Measurements from ENCODE around the gene MAGIX. TPM values are rescaled to one million over a fixed set of nuclear protein-coding genes. Genes with fewer than 3 reads are reported as not detected.
"Not testable (repeated sequence)": the region's sequence is repeated elsewhere in the genome, so short reads cannot be mapped to it uniquely, and the experiment has no call there.

MAGIX gene
- polyA plus RNA-seq, 4 donors, result 3.1 to 10.0 (median 6.4) TPM

GRCh38 chrX:49149291-49149690, 13.3 kb upstream of the MAGIX start:
- H3K27me3 ChIP-seq (ENCODE audit: control insufficient read depth in 3 of 3, insufficient read depth in 3 of 3, low read length in 3 of 3); H3K4me3 ChIP-seq (ENCODE audit: low read depth in 1 of 3, low read length in 3 of 3); H3K36me3 ChIP-seq (ENCODE audit: control insufficient read depth in 3 of 3, insufficient read depth in 2 of 3, low read depth in 1 of 3, low read length in 3 of 3); FAIRE-seq; H3K4me1 ChIP-seq (ENCODE audit: control insufficient read depth in 3 of 3, insufficient read depth in 2 of 3, low read depth in 1 of 3, low read length in 2 of 3); DNase-seq: not testable (repeated sequence)
- H3K27ac ChIP-seq (ENCODE audit: low read depth in 1 of 3, low read length in 2 of 3), result peak overlapping the region; percentile 67 to 79 (median 70)
- 93 to 96% (median 93%) methylated on average over 14 of the region's 14 CpGs for WGBS, 3 donors
- H3K9me3 ChIP-seq (ENCODE audit: control insufficient read depth in 2 of 2, insufficient read depth in 1 of 2, low read depth in 1 of 2, low read length in 1 of 2), result peaks cover 0 to 11% of the 10 kb centered on the region in 2 donors

DNA sequence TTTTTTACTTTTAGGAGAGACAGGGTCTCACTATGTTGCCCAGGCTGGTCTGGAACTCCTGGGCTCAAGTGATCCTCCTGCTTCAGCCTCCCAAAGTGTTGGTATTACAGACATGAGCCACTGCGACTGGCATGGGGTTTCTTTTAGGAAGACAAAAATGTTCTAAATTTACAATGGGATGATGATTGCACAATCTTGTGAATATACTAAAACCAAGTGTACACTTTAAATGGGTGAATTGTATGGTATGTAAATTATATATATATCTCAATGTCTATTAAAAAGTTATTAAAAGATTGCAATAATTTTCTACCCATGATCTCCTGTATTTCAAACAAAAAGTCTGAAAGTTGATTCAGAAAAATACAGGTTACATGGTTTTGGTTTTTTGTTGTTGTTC, 9.1 kb upstream of the MAGIX start:
- H3K36me3 ChIP-seq (ENCODE audit: control insufficient read depth in 3 of 3, insufficient read depth in 2 of 3, low read depth in 1 of 3, low read length in 3 of 3), result no peaks in the 10 kb centered on the region
- H3K4me1 ChIP-seq (ENCODE audit: control insufficient read depth in 3 of 3, insufficient read depth in 2 of 3, low read depth in 1 of 3, low read length in 2 of 3), result peaks cover 0 to 8% (median 0%) of the 10 kb centered on the region in 3 donors
- no peak overlapping the region for H3K27ac ChIP-seq (ENCODE audit: low read depth in 1 of 3, low read length in 2 of 3)
- FAIRE-seq, result no peak
- no peaks in the 10 kb centered on the region for H3K27me3 ChIP-seq (ENCODE audit: control insufficient read depth in 3 of 3, insufficient read depth in 3 of 3, low read length in 3 of 3)
- 83 to 100% (median 91%) methylated on average over 1 of the region's 1 CpG for WGBS, 3 donors
- DNase-seq, result no peak
- H3K4me3 ChIP-seq (ENCODE audit: low read depth in 1 of 3, low read length in 3 of 3), result no peak overlapping the region
- H3K9me3 ChIP-seq (ENCODE audit: control insufficient read depth in 2 of 2, insufficient read depth in 1 of 2, low read depth in 1 of 2, low read length in 1 of 2), result peaks cover 0 to 2% of the 10 kb centered on the region in 2 donors

- WGBS, 3 donors, result 4 to 33% (median 15%) methylated on average over 14 to 18 of the region's 18 CpGs
- Histone ChIP-seq H3K4me1 (ENCODE audit: control insufficient read depth in 3 of 3, insufficient read depth in 2 of 3, low read depth in 1 of 3, low read length in 2 of 3) (peaks cover 0 to 3% (median 0%) of the 10 kb centered on the region in 3 donors), H3K4me3 (ENCODE audit: low read depth in 1 of 3, low read length in 3 of 3) (peak overlapping the region; percentile 16 to 52 (median 17)), H3K36me3 (ENCODE audit: control insufficient read depth in 3 of 3, insufficient read depth in 2 of 3, low read depth in 1 of 3, low read length in 3 of 3) (no peaks in the 10 kb centered on the region), H3K27ac (ENCODE audit: low read depth in 1 of 3, low read length in 2 of 3) (peak overlapping the region in 2 of 3 donors; percentile 85 to 92), H3K9me3 (ENCODE audit: control insufficient read depth in 2 of 2, insufficient read depth in 1 of 2, low read depth in 1 of 2, low read length in 1 of 2) (no peaks in the 10 kb centered on the region), H3K27me3 (ENCODE audit: control insufficient read depth in 3 of 3, insufficient read depth in 3 of 3, low read length in 3 of 3) (no peaks in the 10 kb centered on the region)
- FAIRE-seq (no peak), DNase-seq (peak; percentile 52 to 82)
These were observed 7.2 kb upstream of the MAGIX start for GRCh38 chrX:49155243-49155899.

GRCh38 chrX:49155900-49156837, 6.4 kb upstream of the MAGIX start:
- peak; percentile 83 to 91 for DNase-seq
- Histone ChIP-seq H3K9me3 (ENCODE audit: control insufficient read depth in 2 of 2, insufficient read depth in 1 of 2, low read depth in 1 of 2, low read length in 1 of 2) (no peaks in the 10 kb centered on the region), H3K27ac (ENCODE audit: low read depth in 1 of 3, low read length in 2 of 3) (peak overlapping the region; percentile 75 to 92 (median 85)), H3K36me3 (ENCODE audit: control insufficient read depth in 3 of 3, insufficient read depth in 2 of 3, low read depth in 1 of 3, low read length in 3 of 3) (no peaks in the 10 kb centered on the region), H3K27me3 (ENCODE audit: control insufficient read depth in 3 of 3, insufficient read depth in 3 of 3, low read length in 3 of 3) (no peaks in the 10 kb centered on the region), H3K4me1 (ENCODE audit: control insufficient read depth in 3 of 3, insufficient read depth in 2 of 3, low read depth in 1 of 3, low read length in 2 of 3) (peaks cover 0 to 3% (median 0%) of the 10 kb centered on the region in 3 donors), H3K4me3 (ENCODE audit: low read depth in 1 of 3, low read length in 3 of 3) (peak overlapping the region in 2 of 3 donors; percentile 42 to 52)
- 1 to 43% (median 11%) methylated on average over 26 to 65 of the region's 65 CpGs for WGBS, 3 donors
- FAIRE-seq, result no peak

GRCh38 chrX:49157194-49157593, 5.4 kb upstream of the MAGIX start:
- H3K36me3 ChIP-seq (ENCODE audit: control insufficient read depth in 3 of 3, insufficient read depth in 2 of 3, low read depth in 1 of 3, low read length in 3 of 3), result no peaks in the 10 kb centered on the region
- H3K4me1 ChIP-seq (ENCODE audit: control insufficient read depth in 3 of 3, insufficient read depth in 2 of 3, low read depth in 1 of 3, low read length in 2 of 3), result peaks cover 0 to 3% (median 0%) of the 10 kb centered on the region in 3 donors
- FAIRE-seq (no peak), DNase-seq (no peak)
- H3K4me3 ChIP-seq (ENCODE audit: low read depth in 1 of 3, low read length in 3 of 3), result no peak overlapping the region
- H3K27ac ChIP-seq (ENCODE audit: low read depth in 1 of 3, low read length in 2 of 3), result no peak overlapping the region
- 81 to 83% (median 82%) methylated on average over 18 to 24 of the region's 25 CpGs for WGBS, 3 donors
- H3K9me3 ChIP-seq (ENCODE audit: control insufficient read depth in 2 of 2, insufficient read depth in 1 of 2, low read depth in 1 of 2, low read length in 1 of 2), result no peaks in the 10 kb centered on the region
- no peaks in the 10 kb centered on the region for H3K27me3 ChIP-seq (ENCODE audit: control insufficient read depth in 3 of 3, insufficient read depth in 3 of 3, low read length in 3 of 3)

DNA sequence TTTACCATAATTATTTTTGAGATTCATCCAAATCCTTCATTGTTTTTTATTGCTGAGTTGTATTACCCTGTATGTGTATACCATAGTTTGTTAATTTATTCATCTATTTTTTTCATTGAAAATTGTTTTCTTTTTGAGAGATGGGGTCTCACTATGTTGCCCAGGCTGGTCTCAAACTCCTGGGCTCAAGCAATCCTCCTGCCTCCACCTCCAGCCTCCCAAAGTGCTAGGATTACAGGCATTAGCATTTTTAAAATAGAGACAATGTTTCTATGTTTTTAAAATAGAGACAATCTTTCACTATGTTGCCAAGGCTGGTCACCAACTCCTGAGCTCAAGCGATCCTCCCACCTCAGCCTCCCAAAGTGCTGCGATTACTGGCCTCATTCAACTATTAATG, 1.6 kb upstream of the MAGIX start:
- WGBS, 3 donors, result 95 to 100% (median 96%) methylated on average over 2 of the region's 2 CpGs
- FAIRE-seq, result no peak

DNA sequence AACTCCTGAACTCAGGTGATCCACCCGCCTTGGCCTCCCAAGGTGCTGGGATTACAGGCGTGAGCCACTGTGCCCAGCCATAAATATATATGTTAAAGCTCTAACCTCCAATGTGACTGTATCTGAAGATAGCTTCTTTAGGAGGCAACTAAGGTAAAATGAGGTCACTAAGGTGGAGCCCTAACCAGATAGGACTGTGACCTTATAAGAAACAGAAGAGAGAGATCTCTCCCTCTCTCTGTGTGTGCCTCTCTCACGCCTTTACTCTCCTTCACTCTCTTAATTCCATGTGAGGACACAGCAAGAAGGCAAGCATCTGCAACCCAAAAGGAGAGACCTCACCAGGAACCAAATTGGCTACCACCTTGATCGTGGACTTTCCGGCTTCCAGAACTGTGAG, 926 bp upstream of the MAGIX start:
- Histone ChIP-seq H3K27me3 (ENCODE audit: control insufficient read depth in 3 of 3, insufficient read depth in 3 of 3, low read length in 3 of 3) (no peaks in the 10 kb centered on the region), H3K9me3 (ENCODE audit: control insufficient read depth in 2 of 2, insufficient read depth in 1 of 2, low read depth in 1 of 2, low read length in 1 of 2) (no peaks in the 10 kb centered on the region), H3K4me1 (ENCODE audit: control insufficient read depth in 3 of 3, insufficient read depth in 2 of 3, low read depth in 1 of 3, low read length in 2 of 3) (no peaks in the 10 kb centered on the region), H3K36me3 (ENCODE audit: control insufficient read depth in 3 of 3, insufficient read depth in 2 of 3, low read depth in 1 of 3, low read length in 3 of 3) (peaks cover 0 to 4% (median 0%) of the 10 kb centered on the region in 3 donors), H3K4me3 (ENCODE audit: low read depth in 1 of 3, low read length in 3 of 3) (no peak overlapping the region), H3K27ac (ENCODE audit: low read depth in 1 of 3, low read length in 2 of 3) (no peak overlapping the region)
- FAIRE-seq (no peak), DNase-seq (no peak)
- 71 to 80% (median 77%) methylated on average over 5 of the region's 5 CpGs for WGBS, 3 donors

More for the DNA sequence above, 1.6 kb upstream of the MAGIX start:
- no peaks in the 10 kb centered on the region for H3K27me3 ChIP-seq (ENCODE audit: control insufficient read depth in 3 of 3, insufficient read depth in 3 of 3, low read length in 3 of 3)
- no peak overlapping the region for H3K4me3 ChIP-seq (ENCODE audit: low read depth in 1 of 3, low read length in 3 of 3)
- H3K27ac ChIP-seq (ENCODE audit: low read depth in 1 of 3, low read length in 2 of 3), result no peak overlapping the region
- no peaks in the 10 kb centered on the region for H3K9me3 ChIP-seq (ENCODE audit: control insufficient read depth in 2 of 2, insufficient read depth in 1 of 2, low read depth in 1 of 2, low read length in 1 of 2)
- no peak for DNase-seq
- peaks cover 0 to 4% (median 0%) of the 10 kb centered on the region in 3 donors for H3K36me3 ChIP-seq (ENCODE audit: control insufficient read depth in 3 of 3, insufficient read depth in 2 of 3, low read depth in 1 of 3, low read length in 3 of 3)
- no peaks in the 10 kb centered on the region for H3K4me1 ChIP-seq (ENCODE audit: control insufficient read depth in 3 of 3, insufficient read depth in 2 of 3, low read depth in 1 of 3, low read length in 2 of 3)

- DNase-seq, result peak; percentile 83 to 91
- Histone ChIP-seq H3K9me3 (ENCODE audit: control insufficient read depth in 2 of 2, insufficient read depth in 1 of 2, low read depth in 1 of 2, low read length in 1 of 2) (no peaks in the 10 kb centered on the region), H3K36me3 (ENCODE audit: control insufficient read depth in 3 of 3, insufficient read depth in 2 of 3, low read depth in 1 of 3, low read length in 3 of 3) (peaks cover 0 to 4% (median 0%) of the 10 kb centered on the region in 3 donors), H3K4me1 (ENCODE audit: control insufficient read depth in 3 of 3, insufficient read depth in 2 of 3, low read depth in 1 of 3, low read length in 2 of 3) (peaks cover 0 to 12% (median 4%) of the 10 kb centered on the region in 3 donors), H3K27me3 (ENCODE audit: control insufficient read depth in 3 of 3, insufficient read depth in 3 of 3, low read length in 3 of 3) (no peaks in the 10 kb centered on the region), H3K4me3 (ENCODE audit: low read depth in 1 of 3, low read length in 3 of 3) (peak overlapping the region; percentile 27 to 41 (median 30)), H3K27ac (ENCODE audit: low read depth in 1 of 3, low read length in 2 of 3) (peak overlapping the region; percentile 68 to 94 (median 92))
- WGBS, 3 donors, result 2 to 43% (median 8%) methylated on average over 23 to 69 of the region's 69 CpGs
- no peak for FAIRE-seq
These were observed 1.2 kb downstream of the MAGIX start for GRCh38 chrX:49163555-49164419.
